HCT116 (cell line): ENCODE results near the gene CFAP92. TPM values are rescaled to one million over a fixed set of nuclear protein-coding genes. Genes with fewer than 3 reads are reported as not detected.

Experiments used
- ATAC-seq: fragments of 200-7000 bp; cut with Tn5 transposase; 2 replicates; pipeline ENCODE4 v1.9.1; 2020; ENCODE audit warnings: mild to moderate bottlenecking, moderate library complexity
- BruUV-seq: library from RNA; stranded (reverse); fragments of 400-500 nt; replicated peaks from 2 replicates; lab custom pipeline; 2021; lab: Mats Ljungman, UMichigan
- CTCF ChIA-PET: fragments of 300-600 bp; sonication (Branson Sonifier 250); formaldehyde crosslinking; loops from one replicate; lab custom pipeline; 2021; ENCODE audit warnings: antibody characterized with exemption; lab: Charles Lee
- POLR2A ChIA-PET: fragments of 300-600, 350-600 bp; sonication (Branson Sonifier 250); formaldehyde crosslinking; loops from one replicate; lab custom pipeline; 2021; ENCODE audit warnings: antibody characterized with exemption; lab: Charles Lee
- RAD21 ChIA-PET, 2 experiments: fragments of 300-600 bp; sonication (Branson Sonifier 250); formaldehyde crosslinking; loops; one replicate each; lab custom pipeline; 2023; ENCODE audit warnings: low total read pairs in 2 of 2; ENCODE audit not compliant: uncharacterized antibody in 2 of 2, unreplicated experiment in 2 of 2, low non-redundant PET in 1 of 2; lab: Charles Lee
- DNase-seq: peaks from one replicate; pipeline ENCODE4 v3.0.0-alpha.2; 2010; ENCODE audit warnings: low read depth, low spot score
- H2AFZ ChIP-seq: fragments of 200-600 bp; shearing (Covaris generic), sonication (generic); 2 replicates; pipeline ENCODE4 v1.6.1; 2017; ENCODE audit warnings: low read depth, mixed run types, mixed read lengths, antibody characterized with exemption, low read length; ENCODE audit not compliant: poor library complexity, severe bottlenecking
- H3K27ac ChIP-seq: 2 replicates; pipeline ENCODE4 v1.5.1; 2012; ENCODE audit warnings: low read depth, low read length
- H3K27me3 ChIP-seq: fragments of 200-600 bp; sonication (generic); 2 replicates; pipeline ENCODE4 v1.6.1; 2016; ENCODE audit warnings: mixed run types, low read length, mixed read lengths; ENCODE audit not compliant: insufficient read depth
- H3K36me3 ChIP-seq, 2 experiments: fragments of 200-500 bp in 1 of 2; fragments of 200-600 bp in 1 of 2; sonication (Bioruptor generic) in 1 of 2; sonication (generic) in 1 of 2; 2 replicates each; pipeline versions ENCODE4 v1.5.1 to v1.6.1; 2014 to 2016; ENCODE audit warnings: low read length in 2 of 2, inconsistent platforms in 1 of 2, mixed read lengths in 1 of 2, mixed run types in 1 of 2; ENCODE audit not compliant: insufficient read depth in 2 of 2, control insufficient read depth in 1 of 2
- H3K4me1 ChIP-seq, 2 experiments: fragments of 200-600 bp in 1 of 2; sonication (generic) in 1 of 2; 2 replicates each; pipeline versions ENCODE4 v1.5.1 to v1.6.1; 2012 to 2017; ENCODE audit warnings: low read length in 2 of 2, inconsistent platforms in 1 of 2, mild to moderate bottlenecking in 1 of 2, mixed read lengths in 1 of 2, mixed run types in 1 of 2, moderate library complexity in 1 of 2; ENCODE audit not compliant: insufficient read depth in 2 of 2, control insufficient read depth in 1 of 2
- H3K4me2 ChIP-seq: fragments of 200-600 bp; sonication (generic); 2 replicates; pipeline ENCODE4 v1.6.1; 2017; ENCODE audit warnings: mixed run types, low read length, mixed read lengths
- H3K4me3 ChIP-seq, 2 experiments: fragments of 200-600 bp in 1 of 2; sonication (generic) in 1 of 2; replicated peaks in 1 of 2; 2 replicates each; pipeline ENCODE4 v1.5.1; 2011 to 2016; ENCODE audit warnings: low read length in 2 of 2, control low read depth in 1 of 2, low read depth in 1 of 2, mild to moderate bottlenecking in 1 of 2, mixed read lengths in 1 of 2, mixed run types in 1 of 2
- H3K79me2 ChIP-seq: fragments of 200-600 bp; sonication (generic); 2 replicates; pipeline ENCODE4 v1.6.1; 2017; ENCODE audit warnings: mild to moderate bottlenecking, mixed run types, low read length, moderate library complexity, mixed read lengths; ENCODE audit not compliant: insufficient read depth
- H3K9ac ChIP-seq: fragments of 200-600 bp; sonication (generic); 2 replicates; pipeline ENCODE4 v1.6.1; 2016; ENCODE audit warnings: low read length, mixed read lengths
- H3K9me2 ChIP-seq: fragments of 200-600 bp; sonication (generic), shearing (Covaris generic); 2 replicates; pipeline ENCODE4 v1.6.1; 2017; ENCODE audit warnings: mixed run types, mild to moderate bottlenecking, moderate library complexity; ENCODE audit not compliant: insufficient read depth
- H3K9me3 ChIP-seq, 2 experiments: fragments of 200-500 bp in 1 of 2; fragments of 200-600 bp in 1 of 2; sonication (Bioruptor generic) in 1 of 2; sonication (generic) in 1 of 2; 2 replicates each; pipeline ENCODE4 v1.6.1; 2014 to 2017; ENCODE audit warnings: low read length in 2 of 2, mixed read lengths in 2 of 2, inconsistent platforms in 1 of 2, low read depth in 1 of 2, mild to moderate bottlenecking in 1 of 2, mixed run types in 1 of 2, moderate library complexity in 1 of 2; ENCODE audit not compliant: control insufficient read depth in 1 of 2, insufficient read depth in 1 of 2
- H4K20me1 ChIP-seq: fragments of 200-600 bp; sonication (generic), shearing (Covaris generic); 2 replicates; pipeline ENCODE4 v1.6.1; 2017; ENCODE audit warnings: mixed run types, mild to moderate bottlenecking, moderate library complexity; ENCODE audit not compliant: insufficient read depth
- CBX3 ChIP-seq: IDR thresholded peaks from 2 replicates; pipeline ENCODE4 v1.6.1; 2012; ENCODE audit warnings: low read depth
- EZH2 ChIP-seq: fragments of 200-600 bp; sonication (generic); IDR thresholded peaks from 2 replicates; pipeline ENCODE4 v1.6.1; 2017; ENCODE audit warnings: antibody characterized with exemption, mixed run types
- EZH2phosphoT487 ChIP-seq: fragments of 200-600 bp; IDR thresholded peaks from 2 replicates; pipeline ENCODE4 v1.6.1; 2018; ENCODE audit warnings: antibody characterized with exemption, borderline replicate concordance
- FOSL1 ChIP-seq: IDR thresholded peaks from 2 replicates; pipeline ENCODE4 v1.6.1; 2012; ENCODE audit warnings: low read depth
- JUND ChIP-seq: IDR thresholded peaks from 2 replicates; pipeline ENCODE4 v1.6.1; 2012
- POLR2AphosphoS5 ChIP-seq: IDR thresholded peaks from 2 replicates; pipeline ENCODE4 v1.6.1; 2011; ENCODE audit warnings: mild to moderate bottlenecking, low read depth, low read length, moderate library complexity
- SP1 ChIP-seq: IDR thresholded peaks from 2 replicates; pipeline ENCODE4 v1.6.1; 2012; ENCODE audit warnings: low read depth
- SRF ChIP-seq: IDR thresholded peaks from 2 replicates; pipeline ENCODE4 v1.6.1; 2012; ENCODE audit warnings: low read depth
- YY1 ChIP-seq: IDR thresholded peaks from 2 replicates; pipeline ENCODE4 v1.6.1; 2011; ENCODE audit warnings: low read length, low read depth, moderate library complexity, mild to moderate bottlenecking; ENCODE audit not compliant: insufficient replicate concordance; ENCODE audit errors: extremely low read depth
- intact Hi-C: fragments of 100-400 bp; cut with micrococcal nuclease; formaldehyde crosslinking; loops from 2 replicates; pipeline ENCODE4 v1.10.0; 2022
- total RNA-seq: library from RNA; stranded (reverse); gene quantifications from one replicate; pipeline ENCODE4 v1.2.1, GENCODE V29; 2021; ENCODE audit not compliant: unreplicated experiment
- TF ChIP-seq, protein P1 (sequence below): IDR thresholded peaks from 2 replicates; pipeline ENCODE4 v1.6.1; 2012

Gene CFAP92
- total RNA-seq, 1 experiment from 2014 or later = 3.6 TPM

GRCh38 chr3:128945878-128946175 lies 48.0 kb downstream of the CFAP92 start:
- H3K36me3 ChIP-seq = no peaks in the 10 kb centered on the region
- H3K79me2 ChIP-seq = no peaks in the 10 kb centered on the region
- H3K27me3 ChIP-seq = no peaks in the 10 kb centered on the region
- no peak overlapping the region for H3K4me3 ChIP-seq
- H3K4me2 ChIP-seq = no peak overlapping the region
- no TSS peak for BruUV-seq
- no peak for ATAC-seq
- POLR2A ChIA-PET = no interaction called here
- CTCF ChIA-PET = no interaction called here
- RAD21 ChIA-PET = no interaction called here
- no peaks in the 10 kb centered on the region for H3K9me3 ChIP-seq
- intact Hi-C loops = no loop called here
- H2AFZ ChIP-seq = no peak overlapping the region
- no peak overlapping the region for H3K9ac ChIP-seq
- H4K20me1 ChIP-seq = no peaks in the 10 kb centered on the region
- no peak overlapping the region for H3K27ac ChIP-seq
- no peaks in the 10 kb centered on the region for H3K9me2 ChIP-seq
- TF ChIP-seq POLR2AphosphoS5 = no peak
- no peak for TF ChIP-seq CBX3
- TF ChIP-seq YY1 = no peak
- no peak for TF ChIP-seq FOSL1
- no peak for TF ChIP-seq EZH2
- DNase-seq = no peak
- peaks cover 5 to 14% of the 10 kb centered on the region in 2 experiments; a peak in 3 of 4 replicates for H3K4me1 ChIP-seq

GRCh38 chr3:128945041-128945877 lies 48.6 kb downstream of the CFAP92 start:
- ChIA-PET RAD21 (no interaction called here), CTCF (no interaction called here), POLR2A (no interaction called here)
- TF ChIP-seq YY1 (no peak), SRF (no peak), SP1 (no peak), JUND (no peak), EZH2phosphoT487 (no peak), FOSL1 (no peak)
- TF ChIP-seq, protein P1, sequence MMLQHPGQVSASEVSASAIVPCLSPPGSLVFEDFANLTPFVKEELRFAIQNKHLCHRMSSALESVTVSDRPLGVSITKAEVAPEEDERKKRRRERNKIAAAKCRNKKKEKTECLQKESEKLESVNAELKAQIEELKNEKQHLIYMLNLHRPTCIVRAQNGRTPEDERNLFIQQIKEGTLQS = no peak
- BruUV-seq = no TSS peak
- Histone ChIP-seq H3K27ac (no peak overlapping the region), H3K79me2 (no peaks in the 10 kb centered on the region), H3K4me3 (no peak overlapping the region), H3K4me1 (peaks cover 5 to 14% of the 10 kb centered on the region in 2 experiments; a peak in 3 of 4 replicates), H3K4me2 (no peak overlapping the region), H4K20me1 (no peaks in the 10 kb centered on the region), H3K36me3 (no peaks in the 10 kb centered on the region), H3K27me3 (no peaks in the 10 kb centered on the region), H2AFZ (no peak overlapping the region), H3K9me2 (no peaks in the 10 kb centered on the region), H3K9ac (no peak overlapping the region), H3K9me3 (no peaks in the 10 kb centered on the region)
- DNase-seq = no peak
- intact Hi-C loops = no loop called here
- ATAC-seq = no peak
